GM18870 (cell line): ENCODE results near the gene STIMATE.

Source experiments
- ATAC-seq: cut with Tn5 transposase; IDR thresholded peaks from one replicate; pipeline ENCODE4 v1.9.1; 2021; ENCODE audit warnings: moderate library complexity; ENCODE audit not compliant: unreplicated experiment

Gene STIMATE

DNA sequence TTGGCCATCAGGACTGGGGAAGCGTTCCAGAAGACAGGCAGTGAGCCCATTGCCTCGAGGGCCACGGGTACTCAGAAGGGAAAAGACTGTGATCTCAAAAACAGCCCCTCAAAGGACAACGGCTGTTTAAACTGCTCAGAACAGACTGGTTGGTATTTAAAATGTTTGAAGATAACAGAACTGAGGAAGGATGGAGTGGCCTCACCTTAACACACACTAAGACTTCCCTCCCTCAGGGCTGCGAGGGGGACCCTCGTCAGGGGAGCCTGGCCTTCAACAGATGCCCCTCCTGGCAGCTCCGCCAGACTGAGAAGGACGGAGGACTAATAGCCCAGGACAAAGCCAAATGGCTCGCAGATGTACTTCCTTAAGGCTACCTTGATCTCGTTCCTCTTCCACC, 2.6 kb downstream of the STIMATE start:
- ATAC-seq, result no peak

DNA sequence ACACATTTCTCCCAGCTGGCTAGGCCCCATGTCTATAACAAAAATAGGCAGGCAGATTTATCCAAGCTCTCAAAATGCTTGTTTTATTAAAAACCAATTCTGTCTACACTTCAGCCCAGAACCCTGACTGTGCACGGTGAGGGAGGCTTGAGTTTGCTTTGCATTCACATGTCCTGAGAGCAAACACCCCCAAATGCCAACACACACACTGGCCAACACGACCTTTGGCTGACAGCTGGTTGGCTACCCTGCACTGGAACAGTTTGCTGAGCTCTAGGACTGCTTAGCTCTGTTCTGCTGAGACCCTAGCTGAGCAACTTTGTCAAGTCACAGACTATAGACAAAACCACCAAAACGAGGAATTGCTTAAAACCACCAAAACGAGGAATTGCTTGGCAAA, 3.6 kb downstream of the STIMATE start:
- ATAC-seq, result no peak

DNA sequence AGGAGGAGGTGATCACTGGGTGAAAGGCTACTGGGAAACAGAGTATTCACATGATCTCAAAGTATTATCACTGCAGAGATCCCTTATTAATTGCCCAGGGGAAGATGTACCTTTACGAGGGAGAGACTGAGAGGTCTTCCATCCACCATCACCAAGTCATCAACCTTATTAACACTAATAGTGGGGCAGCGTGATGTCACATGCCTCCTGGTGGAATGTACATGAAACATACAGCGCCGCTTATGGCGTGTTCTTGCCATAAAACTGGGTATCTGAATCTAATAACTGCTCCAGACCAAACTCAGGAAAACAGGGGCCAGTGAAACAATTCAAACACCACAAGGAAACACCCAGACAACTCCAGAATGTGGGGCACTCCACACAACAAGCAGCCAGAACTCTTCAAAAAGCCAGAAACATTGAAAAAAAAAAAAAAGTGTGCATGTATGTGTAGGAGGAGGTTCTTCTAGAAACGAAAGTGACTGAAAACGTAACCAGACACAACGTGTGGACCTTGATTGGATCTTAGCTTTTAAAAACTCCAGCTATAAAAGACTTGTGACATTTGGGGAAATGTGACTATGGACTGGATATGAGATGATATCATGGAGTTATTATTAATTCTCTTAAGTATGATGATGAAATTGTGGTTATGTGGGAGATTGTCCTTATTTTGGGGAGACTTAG, 4.6 kb downstream of the STIMATE start:
- ATAC-seq, result no peak

DNA sequence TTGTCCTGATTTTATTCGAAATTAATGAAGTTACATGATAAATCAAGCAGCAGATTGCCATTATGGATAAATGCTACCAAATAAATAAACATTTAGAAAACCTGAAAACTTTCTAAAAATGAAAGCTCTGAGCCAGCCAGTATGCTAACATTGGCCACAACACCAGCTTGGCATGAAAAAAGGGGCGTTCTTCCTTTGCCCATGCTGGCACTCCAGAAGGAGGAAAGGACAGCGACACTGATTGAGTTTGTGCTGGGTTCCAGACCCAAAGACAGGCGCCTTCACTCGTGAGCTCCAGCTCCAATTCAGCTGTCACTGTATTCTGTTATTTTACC, 5.1 kb downstream of the STIMATE start:
- no peak for ATAC-seq

DNA sequence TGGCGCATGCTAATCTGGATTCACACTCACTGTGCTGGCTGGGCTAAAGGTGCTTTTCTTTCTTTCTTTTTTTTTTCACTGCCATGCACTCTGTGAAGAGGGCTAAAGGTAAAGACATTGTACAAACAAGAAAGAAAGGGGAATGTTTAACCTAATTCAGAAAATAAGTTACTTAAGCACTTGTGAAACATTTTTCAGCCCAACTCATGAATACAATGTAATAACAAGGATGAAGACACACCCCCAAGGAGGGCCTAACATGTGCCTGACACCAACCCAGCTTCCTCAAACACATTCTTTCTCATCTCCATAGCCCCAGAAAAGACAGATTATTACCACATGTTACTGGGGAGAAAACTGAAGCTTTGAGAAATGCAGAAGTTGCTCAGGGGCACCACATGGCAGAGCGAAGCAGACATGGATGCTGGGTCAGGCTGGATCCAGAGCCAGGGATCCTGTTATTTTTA, 5.7 kb downstream of the STIMATE start:
- no peak for ATAC-seq

DNA sequence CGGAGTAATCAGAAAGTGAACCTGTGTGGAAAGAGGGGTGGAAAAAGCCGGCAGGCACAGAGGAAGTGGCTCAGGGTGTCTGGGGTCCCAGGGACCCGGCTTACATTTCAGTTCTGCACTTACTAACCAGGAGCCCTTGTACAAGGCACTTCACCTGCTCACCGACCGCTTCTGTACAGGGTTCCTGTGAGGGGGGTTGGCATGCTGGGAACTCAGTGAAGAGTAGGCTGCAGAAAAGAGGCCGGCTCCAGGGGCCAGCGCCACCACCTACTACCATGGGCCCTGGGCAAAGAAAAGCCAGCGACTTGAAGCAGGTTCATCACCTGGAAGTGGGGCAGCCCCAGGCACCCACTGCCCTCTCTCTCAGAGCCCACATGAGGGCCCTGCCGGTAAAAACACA, 6.2 kb downstream of the STIMATE start:
- ATAC-seq, result no peak

DNA sequence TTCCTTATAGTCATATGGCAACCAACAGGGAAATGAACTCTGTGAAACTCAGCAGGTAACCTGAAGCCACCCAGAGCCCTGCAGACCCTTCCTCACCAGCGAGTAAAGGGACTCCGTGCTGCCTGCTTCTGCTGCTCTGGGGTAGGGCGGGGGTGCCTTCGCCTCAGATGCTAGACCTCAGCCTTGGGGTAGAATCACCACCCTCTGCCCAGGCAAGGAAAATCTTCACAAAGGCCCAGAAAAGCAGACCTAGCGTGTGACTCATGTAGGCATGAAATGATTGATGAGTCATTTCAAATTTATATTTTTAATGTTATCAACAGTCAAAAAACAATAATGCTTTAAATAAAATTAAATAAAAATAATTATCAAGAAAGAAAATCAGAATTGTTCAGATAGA, 6.6 kb downstream of the STIMATE start:
- ATAC-seq, result no peak

DNA sequence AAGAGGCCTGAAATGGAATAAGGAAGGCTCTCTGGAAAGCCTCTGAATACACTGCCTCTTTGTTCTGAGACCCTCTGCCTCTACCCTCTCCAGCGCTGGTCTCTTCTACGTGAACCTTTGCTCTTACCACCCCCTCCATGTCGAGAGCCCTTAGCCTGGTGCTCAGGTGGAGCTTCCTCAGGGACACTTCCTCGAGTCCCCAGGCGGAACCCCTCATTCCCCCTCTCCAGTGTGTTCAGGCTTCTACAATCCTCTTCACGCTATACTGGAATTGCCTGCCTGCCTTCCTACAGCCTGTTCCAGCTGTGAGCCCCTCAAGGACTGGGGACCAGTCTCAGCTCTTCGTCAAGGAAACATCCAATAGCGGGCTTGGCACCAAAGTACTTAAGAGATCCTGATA, 7.4 kb downstream of the STIMATE start:
- no peak for ATAC-seq

DNA sequence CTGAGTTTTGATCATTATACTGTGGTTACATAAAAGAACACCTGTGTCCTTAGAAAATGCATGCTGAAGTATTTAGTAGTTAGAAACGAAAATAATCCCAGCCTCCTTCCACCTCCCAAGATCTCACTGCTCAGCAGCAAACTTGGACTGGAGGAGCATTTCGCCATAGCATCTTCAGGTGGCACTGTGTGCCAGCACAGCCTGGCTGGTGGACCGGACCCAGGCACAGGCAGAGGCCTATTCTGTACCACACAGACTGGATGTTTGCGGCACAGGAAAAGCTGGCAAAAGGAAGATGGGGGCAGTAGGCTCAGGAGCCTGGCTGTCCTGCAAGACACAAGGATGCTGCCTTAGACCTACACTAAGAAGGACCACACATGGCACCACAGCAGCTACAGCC, 10.2 kb downstream of the STIMATE start:
- ATAC-seq, result no peak

DNA sequence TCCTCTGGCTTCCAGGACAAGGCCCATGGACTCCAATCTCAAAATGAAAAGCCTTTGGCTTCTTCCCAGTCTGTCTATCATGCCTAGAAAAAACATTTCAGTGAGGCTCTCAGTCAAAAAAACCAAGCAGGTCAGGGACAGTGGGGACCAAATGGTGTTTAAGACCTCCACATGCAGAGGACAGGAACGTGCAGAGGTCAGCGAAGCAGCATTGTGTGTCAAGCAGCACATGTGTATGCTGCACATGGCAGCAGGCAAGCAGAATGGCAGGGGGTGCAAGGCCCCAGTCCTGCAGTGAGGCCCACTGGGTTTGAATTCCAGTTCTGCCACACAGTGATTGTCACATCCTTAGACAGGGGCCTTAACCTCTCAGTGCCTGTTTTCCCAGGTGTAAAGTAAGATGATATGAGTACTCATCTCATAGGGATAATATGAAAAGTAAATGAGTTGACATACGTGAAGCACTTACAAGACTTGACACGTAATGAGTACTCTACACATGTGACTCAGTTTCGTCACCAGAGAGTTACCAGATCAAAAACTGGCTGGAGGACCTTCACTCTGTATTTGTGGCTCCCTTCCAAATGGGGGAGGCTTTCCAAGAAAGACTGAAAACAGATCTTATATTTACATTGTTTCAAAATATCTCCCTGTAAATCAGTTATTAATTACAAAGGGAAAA, 11.2 kb downstream of the STIMATE start:
- ATAC-seq, result no peak

DNA sequence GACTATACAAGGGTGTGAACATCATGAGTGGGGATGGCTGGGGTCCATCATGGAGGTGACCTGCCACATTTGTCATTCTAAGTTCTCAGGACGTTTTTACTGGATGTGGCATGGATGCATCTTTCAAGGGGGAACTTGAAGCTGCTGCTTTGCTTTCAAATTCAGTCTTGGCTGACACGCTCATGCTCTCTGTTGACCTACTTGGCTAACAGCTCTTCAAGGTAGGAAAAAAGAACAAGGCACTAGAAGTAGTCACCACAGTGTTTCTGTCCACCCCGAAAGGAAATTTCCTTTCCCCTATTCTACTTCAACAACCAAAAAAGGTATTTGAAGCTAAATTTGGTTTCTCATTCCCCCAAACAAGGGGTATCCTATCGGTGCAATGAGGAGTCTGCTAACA, 15.0 kb downstream of the STIMATE start:
- ATAC-seq, result no peak

DNA sequence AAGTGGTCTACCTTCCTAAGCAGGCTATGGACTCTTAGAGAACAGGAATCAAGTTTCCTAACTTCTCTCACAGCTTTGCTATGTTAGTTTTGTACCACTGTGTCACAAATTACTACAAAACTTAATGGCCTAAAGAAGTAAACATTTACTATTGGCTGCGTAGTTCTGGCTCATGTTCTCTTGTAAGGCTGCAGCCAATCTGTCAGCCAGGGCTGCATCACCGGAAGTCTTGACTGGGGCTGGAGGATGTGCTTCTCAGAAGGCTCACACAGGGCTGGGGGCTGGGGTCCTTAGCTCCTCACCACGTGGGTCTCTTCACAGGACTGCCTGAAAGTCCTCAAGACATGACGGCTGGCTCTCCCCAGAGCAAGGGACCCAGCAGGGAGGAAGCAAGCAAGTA, 15.5 kb downstream of the STIMATE start:
- no peak for ATAC-seq

DNA sequence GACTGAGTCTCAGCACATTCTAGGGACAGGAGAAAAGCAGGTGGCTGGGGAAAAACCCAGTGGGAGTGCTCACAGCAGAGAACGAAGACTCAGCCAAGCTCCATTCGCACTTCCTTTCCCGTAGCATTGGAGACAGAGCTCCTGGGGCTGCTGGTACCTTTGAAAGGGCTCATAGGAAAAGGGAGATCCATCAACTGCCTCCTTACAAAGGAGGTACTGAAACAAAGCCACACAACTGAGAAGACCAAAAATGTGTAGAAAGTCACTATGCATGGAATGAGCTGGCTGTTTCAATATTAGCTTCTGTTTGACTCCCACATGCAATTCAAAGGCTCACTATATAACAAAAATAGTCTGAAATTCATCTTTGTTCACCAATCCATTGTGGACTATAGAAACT, 16.9 kb downstream of the STIMATE start:
- no peak for ATAC-seq

DNA sequence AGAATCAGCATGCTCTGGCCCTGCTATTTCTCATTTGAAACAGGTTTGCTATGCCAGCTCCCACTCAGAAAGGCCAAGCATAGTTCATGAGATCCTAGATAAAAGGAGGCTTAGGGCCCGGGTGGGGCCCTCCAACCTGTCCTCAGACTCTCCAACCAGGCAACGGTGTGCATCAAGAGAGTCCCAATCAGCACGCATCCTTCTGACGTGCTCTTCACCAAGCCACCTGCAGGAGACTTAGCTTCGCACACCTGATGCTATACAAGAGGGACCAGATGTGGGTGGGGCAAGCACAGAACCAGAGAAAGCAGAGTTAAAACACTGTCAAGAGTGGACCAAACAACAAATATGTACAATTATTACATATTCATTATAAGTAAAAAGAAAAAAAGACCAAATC, 17.3 kb downstream of the STIMATE start:
- no peak for ATAC-seq

DNA sequence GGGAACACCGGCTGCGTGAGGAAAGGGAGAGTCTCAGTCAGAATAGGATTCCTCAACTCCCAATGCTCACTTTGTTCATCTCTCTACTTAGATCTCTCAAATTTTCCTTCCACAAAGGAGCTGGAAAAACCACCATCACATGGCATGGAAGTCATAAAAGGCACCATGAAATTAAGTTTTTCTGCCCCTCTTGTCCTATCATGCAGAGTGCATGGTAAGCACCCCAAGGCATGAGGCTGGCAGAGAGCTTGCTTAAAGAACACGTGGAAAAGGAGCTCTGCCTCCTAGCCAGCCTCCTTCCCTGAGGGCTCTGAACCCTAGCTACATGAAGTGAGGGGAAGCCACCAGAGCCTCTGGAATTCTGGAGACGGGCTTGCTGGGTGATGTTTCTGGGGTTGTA, 17.8 kb downstream of the STIMATE start:
- no peak for ATAC-seq

DNA sequence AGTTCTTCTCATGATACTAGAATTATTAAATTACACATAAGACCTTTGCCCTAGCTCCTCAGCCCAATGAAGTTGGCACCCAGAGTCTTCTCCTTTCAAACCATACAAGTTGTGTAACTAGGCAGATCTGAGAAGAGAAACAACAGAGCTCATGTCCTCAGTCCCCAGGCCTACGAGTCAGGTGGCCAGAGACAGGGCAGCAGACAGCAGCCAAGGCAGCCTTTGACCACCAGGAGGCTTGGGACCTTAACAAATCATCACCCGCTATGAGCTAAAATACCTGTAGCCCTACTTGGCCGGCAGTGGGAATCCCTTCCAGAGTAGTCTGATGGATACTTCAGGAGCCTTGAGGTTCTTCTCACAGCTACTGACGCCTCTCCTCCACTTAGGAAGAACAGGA, 18.3 kb downstream of the STIMATE start:
- ATAC-seq, result no peak

DNA sequence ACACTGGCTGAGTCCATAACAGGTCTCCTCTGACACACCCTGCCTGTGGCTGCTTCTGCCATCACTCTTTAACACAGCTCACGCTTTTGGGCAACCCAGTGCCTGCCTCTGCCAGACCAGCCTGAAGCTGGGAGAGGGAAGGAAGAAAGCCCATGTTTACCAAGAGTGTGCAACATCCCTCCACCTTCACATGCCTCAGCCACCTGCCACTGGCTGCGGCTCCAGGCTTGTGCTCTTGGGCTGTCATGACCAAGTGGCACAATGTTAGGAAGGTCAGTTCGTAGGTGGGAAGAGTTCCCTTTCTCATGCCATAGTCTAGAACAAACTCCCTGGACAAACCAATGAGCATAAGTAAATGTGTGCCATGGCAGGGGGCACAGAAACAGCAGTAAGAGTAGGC, 20.3 kb downstream of the STIMATE start:
- no peak for ATAC-seq

DNA sequence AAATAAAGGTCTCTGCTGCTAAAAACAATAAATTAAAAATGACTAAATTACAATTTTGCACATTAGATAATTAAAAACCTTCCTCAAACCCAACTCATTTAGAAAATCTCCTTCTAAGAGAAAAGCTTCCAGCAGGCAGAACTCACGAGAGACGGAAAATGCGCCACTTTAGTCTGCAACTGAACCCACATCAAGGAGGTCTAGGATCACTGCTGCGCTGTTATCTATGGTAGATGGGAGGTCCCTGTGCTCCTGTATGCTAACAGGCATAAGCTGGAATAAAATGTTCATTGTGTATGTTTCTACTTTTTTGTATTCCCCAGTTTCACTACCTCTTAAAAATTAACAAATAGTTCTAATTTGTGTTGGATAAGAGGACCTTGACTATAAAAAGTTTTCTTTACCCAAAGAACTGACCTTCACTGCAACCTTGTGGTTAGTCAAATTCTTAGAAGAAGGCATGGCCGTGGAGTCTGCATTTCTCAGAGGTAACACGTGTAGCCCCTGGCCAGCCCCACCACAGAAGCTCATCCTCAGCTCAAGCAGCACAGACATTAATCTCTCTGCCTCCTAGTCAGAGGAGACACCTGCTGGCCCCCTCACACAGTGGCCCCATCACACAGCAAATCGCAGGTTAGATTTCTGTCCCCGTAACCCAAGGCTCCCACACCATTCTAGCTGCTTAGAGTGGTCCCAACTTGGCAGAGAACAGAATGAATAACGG, 22.3 kb downstream of the STIMATE start:
- ATAC-seq, result no peak

DNA sequence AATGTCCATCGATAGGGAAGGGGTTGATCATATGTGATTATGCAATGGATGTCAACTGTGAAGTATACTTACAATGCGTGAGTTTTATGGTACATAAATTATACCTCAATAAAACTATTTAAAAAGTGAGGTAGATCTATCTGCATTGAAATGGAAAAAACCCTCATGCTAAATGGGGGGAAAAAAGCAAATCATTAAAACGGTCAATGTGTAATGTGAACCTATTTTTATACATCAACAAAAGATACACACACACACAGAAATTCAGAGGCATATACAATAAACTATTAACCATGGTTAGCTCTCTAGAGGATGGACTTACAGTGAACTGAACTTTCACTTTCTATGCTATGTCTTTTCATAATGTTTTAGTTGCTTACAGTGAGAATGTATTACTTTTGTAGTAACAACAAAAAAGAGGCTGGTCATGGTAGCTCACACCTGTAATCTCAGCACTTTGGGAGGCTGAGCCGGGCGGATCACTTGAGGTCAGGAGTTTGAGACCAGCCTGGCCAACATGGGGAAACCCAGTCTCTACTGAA, 23.1 kb downstream of the STIMATE start:
- no peak for ATAC-seq

DNA sequence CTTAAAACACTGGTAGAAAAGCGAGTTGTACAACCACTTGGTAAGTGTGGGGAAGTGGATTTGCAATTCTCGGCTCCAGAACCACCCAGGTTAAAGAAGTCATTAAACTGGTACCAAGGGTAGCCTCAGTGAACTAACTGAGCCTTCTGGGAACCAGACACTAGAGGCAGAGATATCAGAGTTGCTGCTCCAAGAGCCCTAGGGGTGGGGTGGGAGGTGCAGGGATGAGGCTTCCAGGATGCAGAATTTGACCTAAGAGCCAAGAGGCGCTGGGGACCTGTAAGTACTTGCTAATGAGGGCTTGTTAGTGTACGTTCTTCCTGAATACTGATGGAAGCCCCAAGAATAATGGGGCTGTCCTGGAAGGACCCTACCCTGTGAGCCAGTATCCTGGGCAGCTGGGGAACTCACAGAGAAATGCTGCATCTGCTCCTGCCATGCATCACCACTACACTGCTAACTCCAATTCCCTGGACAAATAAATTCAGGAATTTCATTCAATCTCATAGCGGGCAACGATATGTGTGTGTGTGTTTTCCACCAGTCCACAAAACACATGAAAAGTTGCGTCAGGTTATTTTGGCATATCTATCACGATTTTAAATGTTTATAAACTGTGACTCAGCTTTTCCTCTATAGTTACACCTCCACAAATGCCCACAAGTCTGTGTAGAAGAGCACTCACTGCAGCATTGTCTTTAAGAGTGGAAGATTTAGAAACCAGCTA, 23.8 kb downstream of the STIMATE start:
- no peak for ATAC-seq

DNA sequence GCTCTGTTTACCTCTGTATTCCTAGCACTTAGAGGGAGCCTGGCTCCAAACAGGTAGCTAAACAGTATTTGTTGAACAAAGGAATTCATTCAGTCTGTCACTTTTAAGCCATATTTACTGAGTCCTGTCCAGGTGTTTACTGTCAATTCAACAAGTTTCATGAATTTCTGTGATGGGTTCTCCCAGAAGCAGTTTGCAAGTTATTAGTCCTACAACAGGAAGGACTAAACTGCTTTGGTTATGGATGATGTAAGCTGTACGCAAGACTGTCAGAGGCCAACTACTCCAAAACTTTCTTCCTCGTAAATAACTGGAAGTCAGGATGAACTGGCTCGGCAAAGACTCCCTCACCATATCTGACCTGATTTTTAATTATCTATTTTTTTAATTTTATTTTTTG, 25.1 kb downstream of the STIMATE start:
- no peak for ATAC-seq
